HG03280 (cell line): ENCODE results near the gene HDDC2.

ENCODE experiments used
- ATAC-seq: cut with Tn5 transposase; IDR thresholded peaks from one replicate; pipeline ENCODE4 v1.9.1; 2021; ENCODE audit warnings: mild to moderate bottlenecking, moderate library complexity; ENCODE audit not compliant: unreplicated experiment

Gene HDDC2

GRCh38 chr6:125245109-125245508, 56.7 kb downstream of the HDDC2 start:
- ATAC-seq, result no peak

DNA sequence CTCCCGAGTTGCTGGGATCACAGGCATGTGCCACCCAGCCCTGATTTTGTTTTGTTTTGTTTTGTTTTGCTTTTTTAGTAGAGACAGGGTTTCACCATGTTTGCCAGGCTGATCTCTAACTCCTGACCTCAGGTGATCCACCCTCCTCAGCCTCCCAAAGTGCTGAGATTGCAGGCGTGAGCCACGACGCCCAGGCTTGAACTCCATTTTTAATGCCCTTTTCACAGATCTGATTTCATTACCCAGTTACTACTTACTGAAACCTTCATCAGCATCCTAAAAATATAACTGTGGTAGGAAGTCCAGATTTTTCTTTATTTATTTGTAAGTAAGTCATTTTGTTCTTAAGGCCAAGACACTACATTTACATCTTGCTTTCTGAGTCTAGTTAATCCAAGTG, 64.0 kb downstream of the HDDC2 start:
- ATAC-seq, result no peak

- no peak for ATAC-seq
These were observed 65.0 kb downstream of the HDDC2 start for GRCh38 chr6:125236536-125237327.

DNA sequence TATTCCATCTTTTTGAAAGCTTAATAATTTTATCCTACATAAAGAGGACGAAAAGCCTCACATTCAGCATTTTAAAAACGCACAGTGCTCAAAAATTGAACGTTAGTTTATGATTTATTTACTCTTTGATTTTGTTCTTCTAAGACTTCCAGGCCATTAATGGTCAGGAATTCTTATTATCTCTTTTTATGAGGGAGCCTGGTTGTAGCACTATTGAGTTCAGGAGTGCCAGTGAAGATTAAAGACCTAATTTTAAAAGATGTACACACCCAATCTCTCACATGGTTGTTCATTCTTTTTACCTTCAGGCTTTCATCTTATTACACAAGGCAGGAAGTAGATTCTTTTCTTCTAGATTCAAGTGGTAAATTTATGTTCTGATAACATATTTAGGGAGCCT, 68.6 kb downstream of the HDDC2 start:
- ATAC-seq, result no peak

GRCh38 chr6:125232466-125232865, 69.3 kb downstream of the HDDC2 start:
- ATAC-seq, result no peak

- ATAC-seq, result no peak
These were observed 70.0 kb downstream of the HDDC2 start for GRCh38 chr6:125231574-125232343.

- ATAC-seq, result no peak
These were observed 70.6 kb downstream of the HDDC2 start for GRCh38 chr6:125231133-125231532.

DNA sequence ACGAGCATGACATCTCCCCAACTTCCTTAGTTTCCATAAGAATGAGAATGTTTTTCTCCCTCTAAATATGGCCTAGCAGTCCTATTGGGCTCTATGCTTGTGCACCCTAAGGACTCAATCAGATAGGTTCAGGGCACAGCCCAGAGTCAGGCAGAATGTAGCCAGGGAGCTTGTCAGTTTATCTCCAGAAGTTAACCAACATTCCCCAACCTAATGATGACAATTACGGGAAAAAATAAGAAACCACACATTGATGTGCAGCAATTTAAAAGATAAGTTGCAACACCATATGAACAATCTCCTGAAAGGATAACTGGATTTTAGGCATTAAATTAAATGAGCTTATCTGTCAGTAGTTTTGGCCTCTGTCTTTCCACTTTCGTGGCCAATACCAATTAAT, 71.1 kb downstream of the HDDC2 start:
- no peak for ATAC-seq

DNA sequence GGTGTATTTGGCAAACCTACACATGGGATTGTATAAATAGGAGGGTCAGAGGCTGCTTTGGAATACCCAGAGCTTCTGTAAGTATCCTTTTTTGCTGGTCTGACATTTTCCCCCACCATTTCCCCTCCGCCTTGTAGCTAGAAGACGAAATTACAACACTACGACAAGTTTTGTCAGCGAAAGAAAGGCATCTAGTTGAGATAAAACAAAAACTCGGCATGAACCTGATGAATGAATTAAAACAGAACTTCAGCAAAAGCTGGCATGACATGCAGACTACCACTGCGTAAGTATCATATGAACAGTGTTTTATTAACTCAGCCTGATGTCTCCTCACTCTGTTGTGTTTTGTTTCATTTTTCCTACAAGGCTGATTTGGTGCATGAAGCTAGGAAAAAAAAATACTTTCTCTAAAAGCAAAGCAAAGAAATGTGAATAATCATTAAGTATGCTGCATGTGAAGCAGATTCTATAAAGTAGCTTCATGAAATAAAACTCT, 72.7 kb downstream of the HDDC2 start:
- no peak for ATAC-seq

GRCh38 chr6:125227244-125227643, 74.5 kb downstream of the HDDC2 start:
- no peak for ATAC-seq
